GM20431 (cell line): ENCODE results near the gene SULF2.

Source experiments
- in situ Hi-C: fragments of 300-500 bp; cut with MseI, MboI; formaldehyde crosslinking; loops from one replicate; pipeline ENCODE4 v1.15.0; 2020; ENCODE audit warnings: low sequenced_read_pairs; ENCODE audit not compliant: unreplicated experiment

The SULF2 gene

DNA sequence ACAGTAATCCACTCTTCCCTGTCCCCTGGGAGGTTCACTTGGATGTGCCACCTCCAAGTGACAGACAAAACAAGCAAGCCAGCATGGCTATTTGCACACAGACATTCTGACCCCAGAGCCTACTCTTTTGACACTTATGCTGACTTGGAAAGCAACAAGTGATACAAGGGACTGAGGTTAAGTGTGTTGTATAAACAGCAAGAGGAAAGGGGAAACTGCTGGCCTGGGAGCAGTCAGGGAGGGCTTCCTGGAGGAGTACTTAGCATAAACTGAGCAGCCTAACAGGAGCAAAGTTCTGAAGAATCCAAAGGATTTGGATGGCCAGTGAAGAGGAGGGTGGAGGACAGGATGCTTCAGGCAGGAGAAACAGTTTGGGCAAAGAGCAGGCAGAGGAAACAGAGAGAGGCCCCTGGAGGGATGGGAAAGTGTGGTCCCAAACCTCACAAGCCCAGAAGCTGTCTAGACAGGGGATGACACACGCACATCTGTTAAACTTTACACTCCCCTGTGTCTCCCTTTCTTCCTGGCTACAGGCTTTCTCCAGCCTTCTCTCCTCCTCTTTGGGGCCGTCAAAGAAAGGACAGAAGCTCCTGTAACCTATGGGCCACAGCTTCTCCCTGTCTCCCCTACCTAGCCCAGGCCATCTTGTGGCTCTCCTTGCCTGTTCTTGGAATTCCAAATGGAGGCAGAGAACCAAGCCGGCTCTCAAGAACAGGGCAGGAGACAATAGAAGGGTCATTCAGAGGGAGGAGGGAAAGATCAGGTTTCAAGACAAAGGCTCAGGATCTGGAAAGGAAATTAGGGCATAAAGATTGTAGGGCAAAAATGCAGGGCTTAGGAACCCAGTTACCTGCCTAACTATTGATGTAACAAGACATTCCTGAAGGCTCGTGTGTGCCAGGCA is 19.3 kb downstream of the SULF2 start:
- in situ Hi-C loops = no loop called here

DNA sequence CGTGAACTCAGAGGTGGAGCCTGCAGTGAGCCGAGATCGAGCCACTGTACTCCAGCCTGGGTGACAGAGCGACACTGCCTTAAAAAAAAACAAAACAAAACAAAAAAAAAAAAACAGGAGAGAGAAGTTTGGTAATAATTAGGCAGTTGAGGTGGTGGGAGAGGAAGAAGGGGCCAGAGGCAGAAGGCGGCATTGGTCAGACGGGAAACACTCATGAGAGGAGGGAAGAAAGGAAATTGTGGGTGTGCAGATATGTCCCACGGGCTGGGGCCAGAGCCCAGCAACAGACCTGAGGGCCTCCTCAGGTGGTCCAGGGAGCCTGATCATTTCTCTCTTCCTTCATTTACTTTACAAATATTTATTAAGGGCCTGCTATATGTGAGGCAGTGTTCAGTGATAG is 20.0 kb downstream of the SULF2 start:
- in situ Hi-C loops = no loop called here

DNA sequence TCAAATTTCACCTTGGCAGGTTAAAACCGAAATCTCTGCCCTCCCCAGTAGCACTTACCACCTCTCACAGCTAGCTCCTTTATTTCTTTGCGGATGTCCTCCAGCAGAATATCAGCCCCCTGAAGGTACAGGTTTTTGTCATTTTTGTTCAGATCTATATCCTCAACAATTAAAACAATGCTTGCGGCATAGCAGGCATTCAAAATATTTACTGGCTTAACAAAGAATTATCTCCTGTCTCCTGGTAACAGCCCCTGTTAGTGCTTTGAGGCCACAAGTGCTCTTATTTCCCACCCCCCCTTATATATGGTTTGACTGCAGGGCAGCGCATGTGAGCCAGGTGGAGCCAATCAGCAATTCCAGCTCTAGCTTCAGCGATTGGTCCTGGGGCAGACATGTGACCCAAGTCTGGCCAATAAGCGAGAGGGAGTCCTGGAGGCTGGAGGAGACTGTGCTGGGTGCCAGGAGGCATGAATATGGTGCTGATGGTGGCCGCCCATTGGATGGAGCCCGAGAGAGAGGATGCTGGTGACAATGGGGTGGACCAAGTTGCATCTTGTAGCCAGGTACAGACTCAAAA is 21.0 kb downstream of the SULF2 start:
- in situ Hi-C loops = no loop called here

- in situ Hi-C loops = no loop called here
Measured at GRCh38 chr20:47762699-47763268, 22.5 kb downstream of the SULF2 start.

GRCh38 chr20:47761482-47762047 is 23.7 kb downstream of the SULF2 start:
- in situ Hi-C loops = no loop called here

GRCh38 chr20:47760686-47761481 is 24.4 kb downstream of the SULF2 start:
- in situ Hi-C loops = no loop called here

DNA sequence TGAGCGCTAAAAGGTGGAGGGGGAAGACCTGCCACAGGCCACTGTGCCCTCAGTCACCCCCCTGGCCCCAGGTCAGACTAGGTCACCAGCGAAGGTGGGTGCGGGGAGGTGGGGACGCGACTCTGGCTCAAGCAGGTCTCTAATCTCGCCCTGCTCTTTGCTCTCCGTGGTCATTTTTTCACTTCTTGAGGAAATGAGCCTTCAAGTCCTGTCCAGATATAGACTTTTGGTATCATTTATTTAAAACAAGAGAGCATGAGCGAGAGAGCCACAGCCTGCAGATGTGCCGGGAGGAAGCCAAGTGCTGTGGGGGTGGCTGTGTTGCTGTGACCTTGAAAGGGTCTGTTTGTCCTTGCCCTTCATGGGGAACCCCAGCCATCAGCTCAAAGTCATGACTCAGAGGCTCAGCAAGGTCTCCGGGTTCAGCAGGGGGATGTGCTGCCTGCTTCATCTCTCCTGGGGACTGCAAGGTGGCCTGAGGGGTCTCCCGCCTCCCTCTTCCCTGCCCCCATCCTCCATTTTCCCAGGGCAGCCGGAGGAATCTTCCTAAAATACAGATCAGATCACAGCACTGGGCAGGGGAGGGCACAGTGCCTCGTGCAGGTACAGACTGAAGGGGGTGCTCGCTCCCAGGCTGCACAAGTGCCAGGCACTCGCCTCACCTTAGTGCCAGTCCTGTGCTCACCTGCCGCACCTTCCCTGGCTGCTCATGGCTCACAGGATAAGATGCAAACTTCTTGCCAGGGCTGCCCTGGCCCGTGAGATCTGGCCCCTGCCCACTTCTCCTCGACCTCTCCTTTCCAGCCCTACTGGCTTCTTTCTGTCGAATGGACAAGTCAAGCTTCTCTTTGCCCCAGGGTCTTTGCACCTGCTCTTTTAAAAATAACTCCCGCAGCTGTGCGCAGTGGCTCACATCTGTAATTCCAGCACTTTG is 26.5 kb downstream of the SULF2 start:
- in situ Hi-C loops = no loop called here

- in situ Hi-C loops = no loop called here
Measured at GRCh38 chr20:47757145-47758035, 27.9 kb downstream of the SULF2 start.

DNA sequence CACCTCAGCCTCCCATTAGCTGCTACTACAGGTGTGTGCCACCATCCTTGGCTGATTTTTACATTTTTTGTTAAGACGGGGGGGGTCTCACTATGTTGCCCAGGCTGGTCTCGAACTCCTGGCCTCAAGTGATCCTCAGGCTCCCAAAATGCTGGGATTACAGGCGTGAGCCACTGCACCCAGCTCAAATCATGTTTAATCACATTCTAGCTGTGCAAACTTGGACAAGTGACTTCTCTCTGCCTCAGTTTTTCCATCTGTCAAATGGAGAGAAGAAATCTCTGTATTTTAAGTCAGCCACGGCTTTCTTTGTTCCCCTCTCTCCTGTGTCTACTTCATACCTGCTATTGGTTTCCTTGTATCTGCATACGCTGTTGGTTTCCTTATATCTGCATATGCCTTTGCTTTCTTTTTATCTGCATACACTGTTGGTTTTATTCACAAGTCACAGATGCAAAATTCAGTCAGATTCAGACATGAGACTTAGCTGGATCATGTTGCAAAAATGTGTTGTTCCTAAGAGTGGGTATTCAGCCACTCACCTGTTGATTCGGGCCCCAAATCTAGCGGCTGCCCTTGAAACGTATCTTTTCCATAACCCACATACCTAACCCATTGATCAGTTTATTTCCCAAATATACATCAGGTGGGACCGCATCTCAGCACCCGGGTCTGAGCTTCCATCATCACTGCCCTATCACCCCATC is 30.2 kb downstream of the SULF2 start:
- in situ Hi-C loops = no loop called here

GRCh38 chr20:47754388-47754715 is 30.9 kb downstream of the SULF2 start:
- in situ Hi-C loops = no loop called here

DNA sequence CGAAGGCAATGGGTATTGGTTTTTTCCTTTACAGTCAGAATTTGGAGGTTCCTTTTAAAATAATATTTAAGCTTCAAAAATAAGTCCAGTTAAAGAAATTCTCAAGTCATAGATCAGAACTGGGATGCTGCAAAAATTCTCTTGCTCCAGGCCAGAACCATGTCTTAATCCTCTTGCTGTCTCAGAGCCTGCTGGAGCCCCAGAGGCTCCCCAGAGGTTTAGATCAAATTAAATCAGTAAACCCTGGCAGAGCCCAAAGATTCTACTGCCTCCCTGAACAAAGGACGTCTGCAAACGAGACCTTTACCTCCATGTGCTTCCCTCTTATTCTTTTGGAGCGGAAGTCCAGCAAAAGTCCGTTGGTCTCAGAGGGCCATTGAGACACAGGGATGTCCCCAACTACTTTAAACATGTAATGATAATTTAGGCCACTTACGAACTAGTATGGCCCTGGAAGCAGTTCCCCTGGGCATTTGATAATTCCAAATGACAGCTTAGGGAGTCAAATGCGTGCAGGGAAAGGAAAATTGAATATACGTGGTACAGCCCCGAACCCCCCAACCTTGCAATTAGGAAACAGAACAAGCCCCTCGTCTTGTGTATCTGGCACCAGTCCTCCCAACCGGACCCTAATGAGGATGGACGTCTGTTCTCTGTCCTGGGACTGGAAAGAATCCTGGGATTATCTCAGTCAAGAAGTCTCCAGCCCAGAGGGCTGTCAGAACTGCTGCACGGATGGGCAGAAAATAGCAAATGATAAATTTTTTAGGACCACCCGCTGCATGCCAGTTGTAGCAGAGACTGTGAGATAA is 31.5 kb downstream of the SULF2 start:
- in situ Hi-C loops = no loop called here

DNA sequence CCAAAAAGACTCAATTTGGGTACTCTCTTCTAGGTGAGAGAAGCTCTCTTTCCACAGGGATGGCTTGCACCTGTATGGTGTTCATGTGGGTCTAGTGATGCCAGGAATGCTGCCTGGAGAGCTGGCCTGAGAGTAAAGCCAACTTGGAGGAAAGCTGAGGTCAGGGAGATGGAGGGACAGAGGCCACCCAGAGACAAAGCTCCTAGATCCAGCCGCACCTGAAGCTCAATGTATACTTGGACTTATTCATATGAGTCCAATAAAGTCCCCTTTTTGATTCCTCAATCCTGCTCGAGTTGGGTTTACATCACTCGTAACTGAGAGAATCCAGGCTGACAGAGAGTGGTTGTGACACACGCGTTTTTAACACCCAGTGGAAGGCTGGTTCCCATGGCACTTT is 33.8 kb downstream of the SULF2 start:
- in situ Hi-C loops = no loop called here

DNA sequence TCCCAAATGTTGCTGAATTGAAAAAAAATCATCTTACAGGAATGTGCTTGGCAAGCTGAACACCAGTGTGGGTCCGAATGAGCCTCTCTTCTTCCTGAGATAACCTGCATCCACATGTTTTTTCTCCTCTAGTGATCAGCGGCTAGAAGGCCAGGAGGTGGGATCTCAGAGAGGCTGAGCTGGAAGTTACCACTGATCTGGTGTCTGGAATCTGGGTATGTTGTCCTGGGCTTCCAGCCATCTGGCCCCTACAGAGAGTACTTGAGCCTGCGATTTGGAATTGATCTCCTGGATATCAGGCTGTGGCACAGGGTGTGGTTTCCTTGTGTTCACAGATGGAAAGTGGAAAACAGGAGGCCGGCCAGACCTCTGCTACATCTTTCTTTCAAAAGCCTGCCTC is 35.9 kb downstream of the SULF2 start:
- in situ Hi-C loops = no loop called here

DNA sequence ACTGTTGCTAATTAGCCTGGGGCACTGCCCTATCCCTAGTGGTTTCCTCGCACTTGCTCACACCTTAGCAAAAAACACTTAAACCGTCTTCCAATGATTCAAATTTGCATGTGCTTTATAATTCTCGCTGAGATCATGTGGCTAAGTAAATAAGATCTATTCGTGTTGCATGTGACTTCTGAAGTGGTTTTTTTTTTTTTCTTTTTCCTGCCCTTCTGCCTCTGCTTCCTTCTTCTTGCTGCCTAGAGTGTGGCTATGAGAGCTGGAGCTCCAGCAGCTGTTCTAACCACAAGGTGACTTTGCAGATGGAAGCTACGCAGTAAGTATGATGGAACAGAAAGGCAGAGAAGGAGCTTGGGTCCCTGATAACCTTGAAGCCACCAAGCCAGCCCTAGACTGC is 36.5 kb downstream of the SULF2 start:
- in situ Hi-C loops = no loop called here

- in situ Hi-C loops = no loop called here
Measured at GRCh38 chr20:47748069-47748468, 37.2 kb downstream of the SULF2 start.

DNA sequence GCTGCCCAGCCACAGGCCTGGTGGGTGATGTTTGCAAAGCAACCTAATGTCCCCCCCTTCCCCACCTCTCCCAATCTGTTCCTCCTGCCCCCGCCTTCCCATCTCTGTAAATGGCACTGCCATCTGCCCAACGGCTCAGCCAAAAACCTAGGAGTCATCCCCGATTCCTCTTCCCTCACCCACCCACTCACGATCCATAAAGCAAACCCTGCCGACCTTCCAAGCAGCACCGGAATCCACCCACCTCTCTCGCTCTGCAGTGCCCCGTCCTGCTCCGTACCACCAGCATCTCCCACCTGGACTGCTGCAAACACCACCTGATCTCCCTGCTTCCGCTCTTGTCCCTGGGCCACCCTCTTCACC is 37.6 kb downstream of the SULF2 start:
- in situ Hi-C loops = no loop called here

- in situ Hi-C loops = no loop called here
Measured at GRCh38 chr20:47744803-47745202, 40.5 kb downstream of the SULF2 start.
